Spleen (tissue), 7 donors: ENCODE measurements around the gene MTA2.

ENCODE experiments used
- POLR2A ChIP-seq, 3 donors: fragments of 450-650 bp; IDR thresholded peaks; one replicate each; pipeline ENCODE4 v1.5.1; 2017; ENCODE audit warnings: antibody characterized with exemption in 3 of 3, mild to moderate bottlenecking in 1 of 3
- POLR2AphosphoS5 ChIP-seq, 3 donors: sonication (generic); formaldehyde crosslinking; IDR thresholded peaks; one replicate each; pipeline ENCODE4 v1.5.1; 2017; ENCODE audit warnings: antibody characterized with exemption in 3 of 3
- TF ChIP-seq, protein P1 (sequence below), 11 experiments: fragments of 200-600 bp in 7 of 11; fragments of 450-650 bp in 4 of 11; sonication (generic) in 4 of 11; IDR thresholded peaks in 8 of 11; conservative IDR thresholded peaks in 3 of 11; 1 replicate in 7 of 11; 2 replicates in 4 of 11; pipeline versions ENCODE4 v1.4.0 to v1.8.0; 2016 to 2021; ENCODE audit warnings: antibody characterized with exemption in 11 of 11, inconsistent platforms in 4 of 11, mild to moderate bottlenecking in 1 of 11
- donor health status: DM: no; HTN: no; CAD: no; lungs with moderate emphysema.
- donor health status: DM: no; HTN: no; CAD: no.
- donor health status: DM: no; HTN: no; CAD: no.

GRCh38 chr11:62632492-62632891 lies 30.8 kb upstream of the MTA2 start:
- TF ChIP-seq POLR2AphosphoS5 (IDR thresholded peaks at IDR 0.05) (no peak), POLR2A (IDR thresholded peaks at IDR 0.05) (no peak)
- TF ChIP-seq, protein P1, sequence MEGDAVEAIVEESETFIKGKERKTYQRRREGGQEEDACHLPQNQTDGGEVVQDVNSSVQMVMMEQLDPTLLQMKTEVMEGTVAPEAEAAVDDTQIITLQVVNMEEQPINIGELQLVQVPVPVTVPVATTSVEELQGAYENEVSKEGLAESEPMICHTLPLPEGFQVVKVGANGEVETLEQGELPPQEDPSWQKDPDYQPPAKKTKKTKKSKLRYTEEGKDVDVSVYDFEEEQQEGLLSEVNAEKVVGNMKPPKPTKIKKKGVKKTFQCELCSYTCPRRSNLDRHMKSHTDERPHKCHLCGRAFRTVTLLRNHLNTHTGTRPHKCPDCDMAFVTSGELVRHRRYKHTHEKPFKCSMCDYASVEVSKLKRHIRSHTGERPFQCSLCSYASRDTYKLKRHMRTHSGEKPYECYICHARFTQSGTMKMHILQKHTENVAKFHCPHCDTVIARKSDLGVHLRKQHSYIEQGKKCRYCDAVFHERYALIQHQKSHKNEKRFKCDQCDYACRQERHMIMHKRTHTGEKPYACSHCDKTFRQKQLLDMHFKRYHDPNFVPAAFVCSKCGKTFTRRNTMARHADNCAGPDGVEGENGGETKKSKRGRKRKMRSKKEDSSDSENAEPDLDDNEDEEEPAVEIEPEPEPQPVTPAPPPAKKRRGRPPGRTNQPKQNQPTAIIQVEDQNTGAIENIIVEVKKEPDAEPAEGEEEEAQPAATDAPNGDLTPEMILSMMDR (IDR thresholded peaks at IDR 0.05 in 8 of 11, conservative IDR thresholded peaks at IDR 0.05 in 3 of 11): no peak
